Activated CD4-positive, alpha-beta T cell treated with anti-CD3 and anti-CD28 coated beads, Interleukin-2, Interleukin-4, amounts not matched to agents 100 ng/mL and 50 ng/mL, durations not matched to agents 16 hours and 8 hours (primary cell): ENCODE data around the gene ANKS1B.

ENCODE experiments used
- DNase-seq: peaks from one replicate; pipeline ENCODE4 v3.0.0-alpha.2; 2020; ENCODE audit warnings: low spot score

Gene ANKS1B

DNA sequence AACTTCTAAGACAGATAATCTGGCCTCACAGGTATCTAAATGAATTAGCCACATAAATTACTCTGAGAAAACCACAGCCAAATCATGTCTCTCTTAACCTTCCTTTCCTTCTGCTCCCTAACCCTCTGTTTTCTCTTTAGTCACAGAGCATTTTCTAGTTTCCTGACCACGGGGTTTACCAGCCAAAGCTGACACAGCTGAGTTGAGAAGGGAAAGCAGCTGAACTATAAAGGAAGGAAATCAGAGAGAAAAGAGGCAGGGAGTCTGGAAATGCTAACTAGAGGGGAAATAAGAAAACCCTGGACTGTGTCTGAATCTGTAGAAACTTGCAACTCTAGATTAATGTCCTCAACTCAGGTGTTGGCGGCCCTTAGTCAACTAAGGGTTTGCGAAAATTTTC lies 24.4 kb downstream of the ANKS1B start:
- DNase-seq: no peak

DNA sequence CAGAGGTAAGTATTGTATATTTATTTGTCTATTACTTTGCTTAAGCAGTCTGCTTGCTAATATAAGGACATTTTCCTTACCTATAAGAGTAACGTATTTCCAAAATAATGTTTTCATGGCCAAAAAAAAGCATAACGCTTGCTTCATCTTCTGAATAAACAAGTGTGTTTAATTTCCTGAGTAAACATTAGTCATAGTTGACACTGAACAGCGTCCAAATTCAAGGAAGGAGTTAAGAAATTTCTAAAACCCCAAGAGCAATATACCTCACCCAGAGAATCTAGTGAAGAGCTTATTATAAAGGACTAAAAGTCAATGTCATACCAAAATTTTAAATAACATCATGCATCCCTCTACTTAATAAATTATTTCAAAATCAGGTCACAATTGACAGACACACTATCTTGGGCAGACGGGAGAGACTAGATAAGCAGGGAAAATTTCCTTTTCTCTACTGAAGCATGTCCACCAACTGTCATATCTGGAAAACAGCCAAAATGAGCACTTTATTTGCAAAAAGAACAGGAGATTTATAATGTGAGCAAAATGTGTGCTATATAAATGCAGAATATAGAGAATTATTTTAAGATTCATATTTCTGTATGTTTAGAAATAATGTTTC lies 25.1 kb downstream of the ANKS1B start:
- no peak for DNase-seq

DNA sequence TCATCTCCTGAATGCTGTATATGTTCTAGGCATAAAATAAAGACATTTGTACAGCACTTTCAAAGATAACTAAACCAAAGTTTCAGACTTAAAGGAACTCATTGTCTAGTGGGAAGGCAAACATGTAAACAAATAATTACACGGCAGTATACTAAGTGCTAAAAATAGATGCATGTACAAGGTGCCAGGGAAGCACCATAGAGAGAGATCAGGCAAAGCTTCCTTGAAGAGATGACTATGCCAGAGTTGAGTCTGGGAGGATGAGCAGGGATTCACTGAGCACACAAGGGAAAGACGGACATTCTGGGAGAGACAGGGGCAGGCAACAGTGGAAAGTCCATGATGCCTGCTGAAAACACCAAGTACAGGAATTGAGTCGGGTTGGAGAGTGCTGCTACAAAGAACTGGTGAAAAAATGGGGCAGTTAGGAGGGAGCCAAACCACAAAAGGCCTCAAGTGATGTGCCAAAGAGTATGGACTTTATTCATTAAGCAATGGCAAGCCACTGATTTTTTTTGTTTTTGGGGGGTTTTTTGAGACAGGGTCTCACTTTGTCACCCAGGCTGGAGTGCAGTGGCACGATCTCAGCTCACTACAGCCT lies 26.8 kb downstream of the ANKS1B start:
- no peak for DNase-seq

DNA sequence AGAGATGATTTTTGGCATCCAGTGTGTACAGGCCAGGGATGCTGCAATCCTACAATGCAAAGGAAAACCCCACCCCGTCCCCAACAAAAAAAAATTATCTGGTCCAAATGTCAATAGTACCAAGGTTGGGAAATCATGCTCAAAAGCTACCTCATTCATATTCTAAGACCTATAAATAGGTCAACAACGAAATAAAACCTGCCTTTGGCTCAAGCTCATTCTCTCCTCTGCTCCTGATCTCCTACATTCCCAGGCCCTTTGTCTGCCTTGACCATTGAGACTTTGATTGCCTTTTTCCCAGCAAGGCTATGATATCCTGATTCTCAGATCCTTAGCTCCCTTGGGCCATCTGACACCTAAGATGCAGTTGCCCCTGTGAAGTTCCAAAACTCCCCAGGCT lies 30.0 kb downstream of the ANKS1B start:
- no peak for DNase-seq

DNA sequence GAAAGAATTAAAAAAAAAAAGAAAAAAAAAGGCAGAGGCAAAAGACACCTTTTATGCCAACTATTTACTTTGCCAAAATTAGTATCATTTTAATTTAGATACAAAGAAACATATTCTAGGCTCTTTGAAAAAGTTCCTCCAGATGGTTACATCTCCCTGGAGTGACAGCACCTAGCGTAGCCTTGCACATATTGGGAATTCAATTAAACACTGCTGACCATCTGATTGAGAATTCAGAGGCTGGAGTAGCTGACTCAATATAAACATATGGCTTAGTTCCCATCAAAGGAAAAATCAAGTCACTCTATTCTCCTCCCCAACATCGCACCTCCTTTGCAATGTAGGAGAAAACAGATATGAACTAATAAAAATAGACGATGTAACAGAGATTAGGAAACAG lies 36.4 kb downstream of the ANKS1B start:
- no peak for DNase-seq

DNA sequence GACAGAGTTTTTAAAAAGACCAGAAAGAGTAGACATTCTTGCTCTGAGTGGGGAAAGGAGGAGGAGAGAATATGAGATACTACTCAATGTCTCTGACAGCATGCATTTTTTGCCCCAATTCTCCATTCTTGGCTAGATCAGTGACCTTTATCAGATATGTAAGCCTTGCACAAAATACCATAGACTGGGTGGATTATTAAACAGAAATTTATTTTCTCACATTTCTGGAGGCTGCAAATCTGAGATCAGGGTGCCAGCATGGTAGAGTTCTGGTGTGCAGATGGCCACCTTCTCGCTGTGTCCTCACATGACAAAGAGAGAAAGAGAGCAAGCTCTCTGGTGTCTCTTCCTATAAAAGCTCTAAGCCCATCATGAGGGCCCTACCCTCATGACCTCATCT lies 38.6 kb downstream of the ANKS1B start:
- no peak for DNase-seq

DNA sequence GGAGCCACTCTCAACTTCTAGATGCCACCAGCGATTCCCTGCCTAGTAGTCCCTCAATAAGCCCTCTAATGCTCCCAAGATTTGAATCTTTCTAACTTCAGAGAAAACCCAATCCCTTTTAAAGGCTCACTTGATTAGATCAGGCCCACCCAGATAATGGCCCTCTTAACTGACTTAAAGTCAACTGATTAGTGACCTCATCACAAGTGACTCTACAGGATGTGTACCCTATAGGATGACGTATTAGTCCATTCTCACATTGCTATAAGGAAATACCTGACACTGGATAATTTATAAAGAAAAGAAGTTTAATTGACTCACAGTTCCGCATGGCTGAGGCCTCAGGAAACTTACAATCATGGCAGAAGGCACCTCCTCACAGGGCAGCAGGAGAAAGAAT lies 49.1 kb downstream of the ANKS1B start:
- no peak for DNase-seq

DNA sequence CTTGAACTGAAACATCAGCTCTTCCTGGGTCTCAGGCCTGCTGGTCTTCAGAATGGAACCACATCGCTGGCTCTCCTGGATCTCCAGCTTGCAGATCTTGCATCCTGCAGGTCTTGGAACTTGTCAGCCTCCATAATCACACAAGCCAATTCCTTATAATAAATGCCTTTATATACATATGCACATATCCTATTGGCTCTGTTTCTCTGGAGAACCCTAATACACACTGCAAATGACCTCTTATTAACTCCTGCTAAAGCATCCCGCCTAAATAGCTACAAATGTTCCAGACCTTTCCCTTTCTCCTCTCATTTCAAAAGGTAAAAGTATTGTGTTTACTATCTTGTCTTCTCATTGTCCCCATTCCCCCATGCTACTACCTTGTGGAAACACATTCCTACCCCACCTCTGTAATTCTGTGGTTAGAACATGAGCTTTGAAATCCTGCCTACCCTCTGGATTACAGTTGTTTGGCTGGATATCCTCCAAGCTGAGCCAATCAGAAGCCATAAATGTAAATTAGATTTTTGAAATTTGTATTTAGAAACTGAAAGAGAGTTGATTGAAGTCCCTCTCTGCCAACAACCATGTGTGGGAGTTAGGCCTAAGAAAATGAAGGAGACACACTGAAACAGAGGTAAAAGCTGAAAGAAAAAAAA lies 58.1 kb downstream of the ANKS1B start:
- no peak for DNase-seq

DNA sequence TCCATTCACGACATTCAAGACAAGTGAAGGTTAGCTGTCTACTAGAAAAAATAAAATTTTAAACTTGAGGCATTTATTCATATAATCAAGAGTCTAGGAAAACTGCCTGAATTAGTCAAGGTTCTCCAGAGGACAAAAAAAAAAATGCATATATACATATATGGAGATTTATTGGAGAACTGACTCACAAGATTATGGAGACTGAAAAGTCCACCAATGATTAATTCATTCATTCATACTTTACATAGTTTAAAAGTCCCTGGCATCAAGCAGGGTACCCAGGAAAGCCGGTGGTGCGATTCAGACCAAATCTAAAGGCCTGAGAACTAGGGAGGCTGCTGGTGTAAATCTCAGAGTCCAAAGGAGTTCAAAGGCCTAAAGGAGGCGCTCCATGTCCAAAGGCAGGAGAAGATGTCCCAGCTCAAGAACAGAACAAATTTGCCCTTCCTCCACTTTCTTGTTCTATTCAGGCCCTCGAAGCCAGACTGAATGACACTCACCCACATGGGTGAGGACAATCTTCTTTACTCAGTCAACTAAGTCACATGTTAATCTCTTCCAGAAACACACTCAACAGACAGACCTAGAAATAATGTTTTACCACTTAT lies 64.3 kb downstream of the ANKS1B start:
- no peak for DNase-seq

DNA sequence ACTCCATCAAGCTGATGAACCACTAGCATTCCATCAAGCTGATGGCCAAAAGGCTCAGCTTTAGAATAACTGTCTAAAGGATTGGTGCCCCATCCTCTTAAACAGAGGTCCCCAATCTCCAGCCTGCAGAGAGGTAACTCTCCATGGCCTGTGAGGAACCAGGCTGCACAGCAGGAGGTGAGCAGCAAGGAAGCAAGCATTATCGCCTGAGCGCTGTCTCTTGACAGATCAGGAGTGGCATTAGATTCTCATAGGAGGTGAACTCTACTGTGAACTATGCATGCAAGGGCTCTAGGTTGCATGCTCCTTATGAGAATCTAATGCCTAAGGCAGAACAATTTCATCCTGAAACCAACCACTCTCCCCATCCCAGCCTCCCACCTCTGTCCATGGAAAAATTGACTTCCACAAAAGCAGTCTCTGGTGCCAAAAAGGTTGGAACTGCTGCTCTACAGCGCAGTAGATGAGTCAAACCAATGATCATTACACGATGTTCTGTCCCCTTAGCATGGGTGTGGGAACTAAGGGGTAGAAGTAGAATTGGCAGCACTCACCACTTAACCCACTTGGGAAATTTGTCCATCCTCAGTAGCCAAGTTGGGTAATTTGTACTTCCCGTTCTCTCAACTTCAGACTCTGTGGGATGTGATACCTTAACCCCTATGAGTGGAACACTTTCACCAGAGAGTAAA lies 66.9 kb downstream of the ANKS1B start:
- no peak for DNase-seq

DNA sequence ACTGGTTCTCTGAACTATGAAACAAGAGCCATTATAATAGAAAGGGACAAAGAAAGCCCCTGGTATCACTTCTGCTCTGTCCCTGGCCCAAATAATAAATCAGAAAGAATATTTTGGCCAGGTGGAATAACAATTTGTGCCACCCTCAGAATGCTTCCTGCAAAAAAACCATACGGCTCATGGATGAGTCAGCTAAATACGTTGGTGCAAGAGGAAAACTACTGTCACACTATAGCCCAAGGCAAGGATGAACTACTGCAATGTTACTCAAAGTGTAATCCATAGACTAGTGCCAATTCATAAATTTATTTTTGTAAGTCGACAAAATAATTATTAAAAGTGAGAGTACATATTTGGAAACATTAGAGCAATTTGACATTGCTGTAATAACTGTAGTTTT lies 68.2 kb downstream of the ANKS1B start:
- no peak for DNase-seq

DNA sequence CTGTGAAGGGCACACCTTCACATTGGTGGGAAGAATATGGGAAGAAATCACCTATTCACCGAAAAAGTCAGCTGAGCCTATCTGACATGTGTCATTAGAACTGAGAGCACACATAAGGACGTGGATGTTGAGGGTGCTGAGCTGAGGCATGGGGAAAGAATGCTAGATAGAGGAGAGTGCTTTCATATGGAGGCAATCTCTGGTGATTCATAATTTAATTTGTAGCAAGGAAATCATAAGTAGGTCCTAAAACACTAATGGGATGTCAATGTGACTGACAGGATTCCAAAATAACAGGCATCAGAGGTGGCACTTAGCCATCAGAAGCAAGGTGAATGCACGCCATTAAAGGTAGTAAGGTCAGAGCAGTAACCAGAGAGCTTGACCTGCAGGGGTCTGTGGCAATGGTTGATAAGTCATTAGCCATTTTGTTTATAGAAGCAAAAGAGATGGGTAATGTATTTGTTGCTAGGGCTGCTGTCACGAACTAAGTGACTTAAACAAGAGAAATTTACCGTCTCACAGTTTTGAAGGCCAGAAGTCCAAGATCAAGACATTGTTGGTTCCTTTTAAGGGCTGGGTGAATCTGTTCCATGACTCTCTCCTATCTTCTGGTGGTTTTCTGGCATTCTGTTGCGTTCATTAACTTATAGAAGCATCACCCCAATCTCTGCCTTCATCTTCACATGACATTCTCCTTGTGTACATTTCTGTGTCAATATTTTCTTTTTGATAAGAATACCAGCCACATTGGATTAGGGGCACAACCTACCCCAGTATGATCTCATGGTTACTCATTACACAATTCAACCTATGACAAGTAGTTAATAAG lies 69.3 kb downstream of the ANKS1B start:
- no peak for DNase-seq

DNA sequence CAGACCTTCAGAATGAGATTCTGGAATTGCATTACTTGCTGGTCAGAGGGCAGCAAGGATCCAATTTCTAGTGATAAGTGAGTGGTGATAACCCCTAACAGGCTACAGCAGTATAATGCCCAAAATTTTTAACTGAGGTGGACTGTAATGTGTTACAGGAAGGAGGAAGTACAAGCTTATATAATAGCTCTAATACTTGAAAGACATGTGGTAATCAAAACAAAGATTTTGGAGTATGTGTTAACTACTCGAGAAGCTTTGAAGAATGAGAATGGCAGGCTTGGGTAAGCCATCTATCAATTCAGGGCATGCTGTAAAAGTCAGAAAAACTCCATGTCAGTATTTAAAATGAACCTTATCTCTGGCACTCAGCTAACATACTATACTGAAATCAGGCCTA lies 70.5 kb downstream of the ANKS1B start:
- no peak for DNase-seq

DNA sequence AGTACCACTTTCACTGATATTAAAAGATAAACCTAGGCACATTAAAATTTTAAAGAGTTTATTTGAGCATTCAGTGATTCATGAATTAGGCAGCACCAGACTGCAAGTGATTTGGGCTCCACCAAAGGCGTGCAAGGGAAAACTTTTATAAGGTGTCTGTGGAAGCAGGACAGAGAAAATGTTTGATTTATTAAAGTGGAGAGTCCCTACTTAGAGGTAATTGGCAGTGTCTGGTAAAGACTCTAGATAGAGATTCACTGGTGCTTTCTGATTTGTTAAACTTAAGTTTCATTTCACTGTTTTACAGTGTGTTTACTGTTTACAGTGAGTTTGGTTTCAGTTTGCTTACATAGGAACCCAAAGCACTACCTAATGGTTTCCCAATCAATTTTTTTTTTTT lies 72.8 kb downstream of the ANKS1B start:
- no peak for DNase-seq

DNA sequence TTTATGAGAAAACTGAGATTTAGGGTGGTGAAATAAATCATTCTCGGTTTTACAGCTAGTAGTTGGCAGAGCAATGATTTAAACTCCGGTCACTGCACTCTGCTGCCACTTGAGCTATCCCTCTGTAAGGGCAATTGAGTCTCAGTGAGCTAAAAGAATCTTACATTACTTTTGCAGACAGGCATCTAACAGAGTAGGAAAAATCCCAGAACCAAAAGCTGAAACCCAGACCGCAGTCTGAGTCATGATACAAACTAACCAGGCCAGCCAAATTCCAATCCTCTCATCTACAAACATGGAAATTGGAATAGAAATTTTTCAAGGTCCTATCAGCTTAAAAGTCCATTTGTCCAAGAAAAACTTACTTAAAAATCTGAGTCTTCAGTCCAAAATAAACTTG lies 73.7 kb downstream of the ANKS1B start:
- DNase-seq: no peak

DNA sequence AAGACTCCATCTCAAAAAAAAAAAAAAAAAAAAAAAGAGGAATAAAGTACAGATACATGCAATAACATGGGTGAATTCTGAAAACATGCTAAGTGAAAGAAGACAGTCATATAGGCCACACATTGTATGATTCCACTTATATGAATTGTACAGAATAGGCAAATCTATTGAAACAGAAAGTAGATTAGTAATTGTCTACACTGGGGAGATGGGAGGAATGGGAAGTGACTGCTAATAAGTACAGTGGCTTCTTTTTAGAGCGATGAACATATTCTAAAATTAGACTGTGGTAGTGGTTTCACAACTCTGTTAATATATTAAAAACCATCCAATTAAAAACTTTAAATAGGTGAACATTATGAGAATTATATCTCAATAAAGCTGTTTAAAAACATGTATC lies 74.4 kb downstream of the ANKS1B start:
- DNase-seq: no peak

DNA sequence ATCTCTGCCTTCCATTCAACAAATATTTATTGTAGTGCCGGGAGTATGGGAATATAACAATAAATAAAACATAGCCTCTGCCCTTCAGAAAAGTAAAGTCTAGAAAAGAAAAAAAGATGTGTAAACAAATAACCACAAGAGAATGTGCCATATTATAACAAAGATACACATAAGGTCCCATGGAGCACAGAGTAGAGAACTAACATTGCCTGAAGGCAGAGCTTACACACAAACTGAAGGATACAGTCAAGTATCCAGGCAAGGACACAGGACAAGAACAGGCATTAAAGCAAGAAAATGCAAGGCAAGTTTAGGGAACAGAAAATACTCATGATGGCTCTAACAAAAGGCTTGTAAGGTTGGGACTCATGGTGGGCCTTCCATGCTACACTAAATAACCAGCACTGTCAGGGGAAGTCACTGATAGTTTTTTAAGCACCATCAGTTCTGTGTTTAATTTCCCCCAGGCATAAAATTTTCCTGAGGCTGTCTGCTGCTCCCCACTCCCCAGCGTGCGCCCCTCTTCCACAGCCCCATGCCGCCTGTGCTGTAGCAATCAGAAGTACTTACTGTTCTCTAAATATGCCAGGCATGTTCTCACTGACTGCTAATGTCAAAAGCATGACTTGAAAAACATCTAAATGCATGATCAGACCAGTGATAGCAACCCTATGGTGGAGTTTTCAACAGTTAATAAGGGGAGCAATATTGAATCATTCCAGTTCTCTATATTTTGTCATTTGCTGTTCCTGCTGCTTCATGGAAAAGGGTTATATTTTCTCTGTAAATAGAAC lies 77.8 kb downstream of the ANKS1B start:
- DNase-seq: no peak

DNA sequence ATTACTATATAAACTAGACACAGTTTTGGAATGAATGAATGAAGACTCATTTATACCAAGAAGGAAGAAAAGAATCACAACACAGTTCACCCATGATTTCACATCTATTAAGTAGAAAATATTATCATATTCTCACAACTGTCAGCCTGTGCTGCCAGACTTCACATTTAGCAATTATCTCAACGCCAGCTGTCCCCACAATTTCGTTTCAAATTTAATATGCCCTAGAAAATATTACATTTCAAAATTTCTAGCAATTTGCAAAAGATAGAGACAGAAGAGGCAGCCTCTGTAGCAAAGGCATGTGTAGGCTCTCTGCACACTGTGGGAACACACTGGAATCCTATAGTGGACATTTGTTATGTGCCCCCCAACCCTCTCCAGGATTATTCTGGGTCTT lies 83.6 kb downstream of the ANKS1B start:
- no peak for DNase-seq

DNA sequence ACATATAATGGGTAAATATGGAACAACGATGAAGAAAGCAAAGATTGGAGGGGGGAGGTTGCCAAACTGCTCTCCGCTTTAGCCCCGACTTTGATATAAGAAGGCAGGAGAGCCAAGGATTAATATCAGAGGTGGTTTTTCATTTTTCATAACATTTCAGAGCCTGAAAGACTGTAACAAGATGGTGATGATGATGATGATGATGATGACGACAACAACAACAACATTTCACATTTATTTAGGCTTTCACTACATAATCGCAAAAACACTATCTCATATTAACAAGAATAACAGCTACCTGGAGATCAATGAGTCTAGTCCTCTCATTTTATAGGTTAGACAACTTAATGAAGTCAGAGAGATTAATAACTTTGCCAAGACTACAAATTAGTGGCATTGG lies 86.1 kb downstream of the ANKS1B start:
- DNase-seq: no peak

DNA sequence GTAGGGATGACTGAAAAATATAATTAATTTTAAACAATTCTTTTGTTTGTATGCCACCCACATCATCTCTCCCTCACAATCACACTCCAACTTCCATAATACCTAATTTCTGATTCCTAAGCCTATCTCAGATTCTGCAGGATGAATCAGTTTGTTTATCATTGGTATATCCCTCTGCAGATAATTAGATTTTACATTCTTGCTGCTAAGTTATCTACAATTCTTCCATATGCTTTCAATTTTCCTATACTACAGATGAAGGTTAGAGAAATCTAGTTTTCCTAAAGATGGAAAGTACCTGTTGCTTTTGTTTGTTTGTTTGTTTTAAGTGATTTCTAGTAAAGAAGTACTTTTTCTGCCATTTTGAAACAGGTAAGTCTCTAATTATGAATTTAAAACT lies 105.3 kb downstream of the ANKS1B start:
- DNase-seq: no peak

DNA sequence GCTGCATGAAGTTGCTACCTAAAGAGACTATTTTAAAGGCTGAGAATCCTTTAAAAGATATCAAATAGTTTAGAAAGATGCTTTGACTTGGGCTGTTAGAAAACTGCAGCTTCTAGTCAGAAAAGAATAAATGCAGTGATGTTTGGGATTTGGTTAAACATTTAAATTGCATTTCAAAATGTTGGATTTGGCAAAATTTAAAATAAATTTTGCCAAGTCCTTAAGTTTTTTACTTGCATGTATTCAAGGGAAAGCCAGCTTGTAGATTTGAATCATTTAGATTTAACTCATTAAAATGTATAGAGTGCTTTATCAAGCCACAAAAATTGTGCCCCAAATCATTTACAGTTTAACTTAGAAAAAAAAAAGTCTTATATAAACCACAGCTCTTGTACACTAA lies 109.7 kb downstream of the ANKS1B start:
- no peak for DNase-seq
